Ecto neural progenitor cell (in vitro differentiated cells): ENCODE results near the gene PAM.
"Not testable (repeated sequence)": the region's sequence is repeated elsewhere in the genome, so short reads cannot be mapped to it uniquely, and the experiment has no call there.

Experiments used
- DNase-seq: peaks from one replicate; pipeline ENCODE4 v3.0.0-alpha.2; 2018; ENCODE audit warnings: low spot score

The PAM gene

DNA sequence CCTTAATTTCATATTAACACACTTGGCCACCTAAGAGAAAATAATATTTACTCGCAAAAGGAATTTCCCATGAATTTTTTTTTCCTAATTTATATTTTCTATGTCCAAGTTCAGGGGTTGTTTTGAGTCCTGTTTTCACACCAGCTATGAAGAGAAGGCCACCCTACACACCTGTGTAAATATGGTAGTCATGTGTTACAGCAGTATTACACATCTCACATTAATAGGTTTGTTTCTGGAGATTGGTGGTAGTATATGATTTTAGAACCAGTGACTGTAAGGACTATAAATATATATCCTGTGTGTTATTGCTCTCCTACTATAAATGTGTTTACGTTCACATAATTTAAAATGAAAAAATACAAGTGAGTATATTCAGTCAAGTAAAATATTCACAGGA lies 147.5 kb downstream of the PAM start:
- no peak for DNase-seq

- no peak for DNase-seq
Measured at GRCh38 chr5:102903074-102903871, 148.2 kb downstream of the PAM start.

DNA sequence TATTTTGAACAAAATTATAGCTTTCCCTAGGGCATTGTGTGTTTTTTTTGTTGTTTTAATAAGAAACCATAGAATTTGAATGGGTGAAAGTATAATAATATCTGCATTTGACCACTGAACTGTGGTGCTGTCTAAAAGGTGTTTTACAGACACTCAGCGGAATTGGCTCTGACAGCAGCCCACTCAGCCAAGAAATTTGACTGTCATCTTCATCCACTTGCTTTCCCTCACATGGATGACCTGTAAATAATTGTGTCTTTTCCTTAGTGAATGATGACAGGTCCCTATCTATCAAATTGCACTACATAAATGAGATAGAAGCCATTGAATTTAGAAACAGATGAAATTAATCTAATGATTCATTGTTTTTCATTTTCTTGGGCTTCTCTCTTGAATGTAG lies 150.0 kb downstream of the PAM start:
- no peak for DNase-seq

- DNase-seq, result not testable (repeated sequence)
Measured at GRCh38 chr5:102907099-102907498, 152.0 kb downstream of the PAM start.

- no peak for DNase-seq
Measured at GRCh38 chr5:102910240-102911226, 155.4 kb downstream of the PAM start.

DNA sequence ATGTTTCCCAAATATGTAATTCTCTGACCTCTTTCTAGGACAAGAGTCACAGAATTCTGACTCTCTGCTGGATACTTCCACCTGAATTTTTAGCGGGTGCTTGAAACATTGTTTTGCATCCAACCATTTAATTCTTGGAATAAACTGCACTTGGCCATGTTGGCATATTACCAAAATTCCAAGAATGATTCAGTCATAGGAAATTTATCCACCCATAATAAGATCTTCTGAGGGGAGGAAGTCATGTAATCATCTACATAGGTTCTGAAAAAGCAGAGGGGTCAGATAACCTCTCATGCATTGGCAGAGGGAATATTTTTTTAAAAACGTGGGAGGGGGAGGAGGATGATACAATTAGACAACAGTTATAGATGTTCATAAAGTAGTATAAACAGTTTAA lies 156.9 kb downstream of the PAM start:
- no peak for DNase-seq

DNA sequence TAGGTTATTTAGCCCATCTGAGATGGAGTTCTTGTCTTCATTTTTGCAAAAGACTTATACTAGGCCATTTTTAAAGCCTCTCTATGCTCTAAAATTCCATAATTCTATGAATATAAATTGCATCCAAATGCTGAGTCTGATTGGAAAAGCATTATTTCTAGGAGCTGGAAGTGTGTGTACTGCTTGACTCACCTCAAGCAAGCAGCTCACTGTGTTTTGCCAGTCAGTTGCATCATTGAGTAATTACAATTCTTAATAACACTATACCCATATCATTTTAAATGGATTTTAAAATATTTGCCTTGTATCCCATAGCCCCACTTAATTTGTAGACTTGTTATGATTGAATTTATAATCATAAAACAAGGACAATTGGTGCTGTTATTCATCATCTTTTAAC lies 161.0 kb downstream of the PAM start:
- no peak for DNase-seq

GRCh38 chr5:102918986-102919610 lies 164.0 kb downstream of the PAM start:
- no peak for DNase-seq

DNA sequence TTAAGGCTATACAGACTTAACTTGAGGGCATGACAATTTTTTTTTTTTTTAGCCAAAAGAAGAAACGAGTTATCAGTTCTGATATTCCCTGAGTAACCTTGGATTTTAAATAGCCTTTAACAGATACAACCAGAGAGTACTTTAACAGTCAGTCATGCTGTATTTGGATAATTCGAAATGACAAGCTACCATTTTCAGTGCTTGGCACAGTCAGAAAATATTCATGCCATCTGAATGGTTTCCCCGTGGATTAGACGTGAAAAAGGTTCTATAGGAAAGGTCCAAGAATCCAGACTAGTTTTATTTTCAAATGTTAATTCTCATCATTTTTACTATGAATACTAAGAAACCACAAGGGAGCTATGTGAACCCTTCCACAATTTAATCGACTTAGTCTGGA lies 165.7 kb downstream of the PAM start:
- DNase-seq, result no peak

GRCh38 chr5:102921341-102922044 lies 166.4 kb downstream of the PAM start:
- DNase-seq, result no peak

- DNase-seq, result no peak
Measured at GRCh38 chr5:102922111-102922720, 167.1 kb downstream of the PAM start.

DNA sequence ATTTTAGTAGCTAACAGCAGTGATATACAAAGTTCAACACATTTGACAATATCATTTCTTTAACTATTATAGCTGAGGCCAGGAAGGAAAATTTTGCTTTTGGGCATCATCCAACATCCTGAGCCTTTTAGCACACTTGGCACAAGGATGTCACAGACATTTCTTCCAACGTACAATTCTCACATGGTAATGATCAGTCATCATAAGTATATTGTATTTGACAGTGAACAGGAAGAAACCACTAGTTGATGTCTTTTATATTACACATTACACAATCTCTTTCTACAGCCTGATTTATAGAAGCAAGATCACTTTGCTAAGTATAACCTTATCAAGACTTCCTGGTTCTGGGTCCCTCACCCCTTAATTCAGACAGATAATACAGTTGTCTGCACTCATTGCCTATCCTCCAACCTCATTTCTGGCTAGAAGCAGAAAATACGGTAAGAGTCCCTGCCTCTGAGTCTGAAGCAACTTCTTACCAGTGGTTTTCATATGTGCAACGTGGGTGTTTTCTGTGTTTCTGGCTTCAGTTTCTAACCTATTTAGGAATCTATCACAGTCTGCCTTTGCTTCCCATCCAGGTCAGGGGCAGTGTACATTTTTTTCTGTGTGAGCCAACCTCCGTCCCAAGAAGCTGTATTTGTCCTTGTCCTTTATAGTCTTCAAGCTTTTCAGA lies 167.8 kb downstream of the PAM start:
- DNase-seq, result no peak

- no peak for DNase-seq
Measured at GRCh38 chr5:102924963-102925362, 169.9 kb downstream of the PAM start.

DNA sequence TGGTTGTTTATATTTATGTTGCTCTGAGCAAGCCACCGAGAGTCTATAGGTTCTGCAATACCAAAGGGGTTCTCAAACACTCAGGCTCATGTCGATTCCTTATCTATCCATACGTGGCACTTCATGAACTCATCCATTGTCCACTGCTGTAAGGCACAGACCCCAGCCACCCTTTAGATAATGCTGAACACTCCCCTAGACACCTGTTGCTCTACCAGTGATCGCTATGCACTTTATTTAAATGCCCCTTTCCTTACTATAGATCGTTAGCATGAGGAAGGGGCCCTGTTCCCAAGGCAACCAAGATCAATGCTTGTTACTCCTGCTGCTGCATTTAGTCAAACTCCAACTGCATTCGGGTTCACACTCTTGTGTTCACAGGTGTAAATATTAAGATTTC lies 171.9 kb downstream of the PAM start:
- no peak for DNase-seq

GRCh38 chr5:102930244-102930643 lies 175.1 kb downstream of the PAM start:
- DNase-seq, result no peak

DNA sequence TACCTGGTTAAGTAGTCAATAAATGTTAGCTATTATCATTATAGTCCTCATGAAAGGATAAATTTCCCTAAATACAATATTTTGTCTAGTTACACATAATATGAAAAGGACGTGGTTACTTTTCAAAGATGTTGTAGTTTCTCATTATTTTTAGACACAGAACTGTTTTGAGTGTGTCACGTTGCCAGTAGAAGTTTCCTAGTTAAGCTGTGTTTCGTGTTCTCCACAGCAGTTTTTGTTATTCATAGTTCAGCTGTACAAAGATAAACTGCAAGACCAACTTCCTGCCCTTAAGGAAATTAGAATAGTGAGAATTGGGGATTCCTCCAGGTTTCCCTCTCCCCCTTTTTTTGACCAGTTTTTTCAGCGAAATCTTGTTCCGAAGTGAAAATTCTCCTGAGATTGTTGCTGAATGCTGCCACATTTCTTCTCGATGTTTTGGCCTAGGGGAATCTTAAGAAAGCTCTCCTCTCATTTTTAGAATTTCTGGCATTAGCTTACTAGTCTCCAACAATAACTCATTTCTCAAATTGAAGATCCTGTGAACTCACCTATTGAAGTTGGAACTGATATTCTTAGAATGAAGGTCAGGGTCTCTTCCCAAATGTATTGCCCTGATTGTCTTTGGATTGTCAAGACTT lies 176.1 kb downstream of the PAM start:
- DNase-seq, result no peak

- no peak for DNase-seq
Measured at GRCh38 chr5:102932781-102933180, 177.7 kb downstream of the PAM start.

- no peak for DNase-seq
Measured at GRCh38 chr5:102933316-102933715, 178.2 kb downstream of the PAM start.

DNA sequence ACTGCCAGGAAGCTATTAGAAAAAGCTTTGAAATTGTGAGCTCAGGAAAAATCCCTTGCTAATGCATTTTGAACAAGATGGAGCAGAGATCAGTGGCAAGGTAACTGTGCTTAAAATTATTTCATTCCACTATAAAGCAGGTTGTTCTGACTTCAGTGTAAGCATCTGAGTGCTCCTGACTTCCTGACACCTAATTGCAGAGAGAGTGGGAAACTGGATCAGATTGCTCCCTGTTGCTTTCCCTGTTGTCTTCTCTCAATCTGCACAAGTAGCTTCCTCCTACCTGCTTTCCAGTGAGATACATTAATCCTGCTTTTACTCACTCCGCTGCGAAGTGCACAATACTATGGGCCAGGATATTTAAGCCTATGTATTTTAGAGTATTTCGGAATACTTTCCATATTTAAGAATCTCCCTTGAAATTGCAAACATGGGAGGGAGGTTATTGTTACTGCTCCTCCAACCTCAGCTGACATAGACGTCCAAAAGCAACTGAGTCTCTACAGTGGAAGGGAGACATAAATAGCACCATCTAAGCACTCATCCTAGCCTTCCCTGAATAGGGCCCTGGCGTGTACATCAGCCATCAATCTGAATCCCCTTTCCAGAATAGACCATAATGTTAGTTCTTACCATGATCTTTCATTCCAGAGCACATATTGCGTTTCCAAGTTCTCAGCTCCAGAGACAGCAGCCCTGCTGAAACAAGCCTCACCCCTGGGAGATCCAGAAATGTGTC lies 178.8 kb downstream of the PAM start:
- DNase-seq, result no peak

DNA sequence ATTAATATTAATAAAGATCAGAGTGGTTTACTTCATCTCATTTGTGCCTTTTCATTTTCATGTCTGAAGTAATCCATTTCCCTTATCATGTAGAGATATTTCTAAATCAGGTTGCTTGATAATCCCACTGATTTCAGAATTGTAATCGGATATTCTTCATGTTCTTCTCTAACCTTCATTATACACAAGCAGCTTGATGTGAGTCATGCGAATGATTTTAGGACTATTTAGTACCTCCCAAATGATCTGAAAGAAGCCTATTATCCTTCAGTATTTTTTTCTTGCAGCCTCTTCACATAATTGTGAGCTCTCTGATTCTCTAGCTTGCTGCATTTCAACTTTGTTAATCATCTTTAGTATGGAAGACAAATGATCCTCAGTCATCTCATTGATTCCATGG lies 182.8 kb downstream of the PAM start:
- no peak for DNase-seq
